Spleen (tissue), 7 donors: ENCODE results near the gene TFAP2B.

Source experiments
- CTCF ChIP-seq, 11 experiments: fragments of 200-600 bp in 7 of 11; fragments of 450-650 bp in 4 of 11; sonication (generic) in 4 of 11; IDR thresholded peaks in 8 of 11; conservative IDR thresholded peaks in 3 of 11; 1 replicate in 7 of 11; 2 replicates in 4 of 11; pipeline versions ENCODE4 v1.4.0 to v1.8.0; 2016 to 2021; ENCODE audit warnings: antibody characterized with exemption in 11 of 11, inconsistent platforms in 4 of 11, mild to moderate bottlenecking in 1 of 11
- POLR2AphosphoS5 ChIP-seq, 3 donors: sonication (generic); formaldehyde crosslinking; IDR thresholded peaks; one replicate each; pipeline ENCODE4 v1.5.1; 2017; ENCODE audit warnings: antibody characterized with exemption in 3 of 3
- donor health status: DM: no; HTN: no; CAD: no; lungs with moderate emphysema.
- donor health status: DM: no; HTN: no; CAD: no.
- donor health status: DM: no; HTN: no; CAD: no.

- TF ChIP-seq POLR2AphosphoS5 (IDR thresholded peaks at IDR 0.05), result no peak
- TF ChIP-seq CTCF (IDR thresholded peaks at IDR 0.05 in 8 of 11, conservative IDR thresholded peaks at IDR 0.05 in 3 of 11), result no peak
These were observed 40.0 kb upstream of the TFAP2B start for GRCh38 chr6:50778696-50779095.
